HCT116 (cell line): ENCODE data around the gene MAP3K7CL.

Source experiments
- EZH2 ChIP-seq: fragments of 200-600 bp; sonication (generic); IDR thresholded peaks from 2 replicates; pipeline ENCODE4 v1.6.1; 2017; ENCODE audit warnings: antibody characterized with exemption, mixed run types
- EZH2phosphoT487 ChIP-seq: fragments of 200-600 bp; IDR thresholded peaks from 2 replicates; pipeline ENCODE4 v1.6.1; 2018; ENCODE audit warnings: antibody characterized with exemption, borderline replicate concordance

GRCh38 chr21:29092102-29092959 lies 38.1 kb upstream of the MAP3K7CL start:
- no peak for TF ChIP-seq EZH2phosphoT487
- no peak for TF ChIP-seq EZH2
